CD4-positive, CD25-positive, alpha-beta regulatory T cell (primary cell): ENCODE measurements around the gene KCNIP3. TPM values are rescaled to one million over a fixed set of nuclear protein-coding genes. Genes with fewer than 3 reads are reported as not detected.
A peak's percentile ranks its signal among the peaks of the same experiment; 100 is the strongest.
"Not testable (repeated sequence)": the region's sequence is repeated elsewhere in the genome, so short reads cannot be mapped to it uniquely, and the experiment has no call there.

Experiments
- ATAC-seq, 2 donors: fragments of 150-1000 bp; cut with Tn5 transposase; one replicate each; pipeline ENCODE4 v1.10.0; 2021; ENCODE audit warnings: low read depth in 2 of 2, moderate number of reproducible peaks in 2 of 2, moderate library complexity in 1 of 2
- DNase-seq, 3 donors: peaks; one replicate each; pipeline versions ENCODE4 v3.0.0 to v3.0.0-alpha.2; 2012 to 2022; ENCODE audit warnings: mixed read lengths in 1 of 3
- H3K27ac ChIP-seq: one replicate; pipeline ENCODE4 v1.7.0; 2013; ENCODE audit warnings: mild to moderate bottlenecking, low read length; ENCODE audit not compliant: insufficient read depth, poor library complexity, severe bottlenecking
- H3K27me3 ChIP-seq: one replicate; pipeline ENCODE4 v1.7.0; 2013; ENCODE audit warnings: low read length; ENCODE audit not compliant: control insufficient read depth, insufficient read depth
- H3K36me3 ChIP-seq: one replicate; pipeline ENCODE4 v1.7.0; 2013; ENCODE audit warnings: mild to moderate bottlenecking, low read length, moderate library complexity; ENCODE audit not compliant: control insufficient read depth, insufficient read depth
- H3K4me1 ChIP-seq: 2 replicates; pipeline ENCODE4 v1.7.0; 2013; ENCODE audit warnings: mild to moderate bottlenecking, low read length; ENCODE audit not compliant: insufficient read depth, control insufficient read depth, poor library complexity, severe bottlenecking
- H3K4me3 ChIP-seq: one replicate; pipeline ENCODE4 v1.7.0; 2013; ENCODE audit warnings: low read depth, mild to moderate bottlenecking, low read length, moderate library complexity
- H3K9me3 ChIP-seq, 2 experiments: 1 replicate in 1 of 2; 2 replicates in 1 of 2; pipeline ENCODE4 v1.7.0; 2013; ENCODE audit warnings: low read length in 2 of 2, mild to moderate bottlenecking in 1 of 2, moderate library complexity in 1 of 2; ENCODE audit not compliant: control insufficient read depth in 2 of 2
- H3K27ac Mint-ChIP-seq, 3 donors: one replicate each; pipeline ENCODE4 v1.8.0; 2020 to 2022; ENCODE audit warnings: mild to moderate bottlenecking in 3 of 3, mixed read lengths in 3 of 3, moderate library complexity in 2 of 3
- H3K27me3 Mint-ChIP-seq: one replicate; pipeline ENCODE4 v1.8.0; 2022; ENCODE audit warnings: mild to moderate bottlenecking, mixed read lengths
- H3K36me3 Mint-ChIP-seq: one replicate; pipeline ENCODE4 v1.8.0; 2020; ENCODE audit warnings: mixed read lengths
- H3K4me1 Mint-ChIP-seq, 4 donors: one replicate each; pipeline ENCODE4 v1.8.0; 2020 to 2022; ENCODE audit warnings: mixed read lengths in 4 of 4, mild to moderate bottlenecking in 1 of 4
- H3K4me3 Mint-ChIP-seq, 4 donors: one replicate each; pipeline ENCODE4 v1.8.0; 2020 to 2022; ENCODE audit warnings: mild to moderate bottlenecking in 4 of 4, mixed read lengths in 4 of 4, moderate library complexity in 3 of 4
- H3K9me3 Mint-ChIP-seq, 7 donors: one replicate each; pipeline ENCODE4 v1.8.0; 2020 to 2022; ENCODE audit warnings: mixed read lengths in 7 of 7, mild to moderate bottlenecking in 3 of 7, moderate library complexity in 2 of 7
- polyA plus RNA-seq, 4 donors: library from polyadenylated mRNA; unstranded; fragments of 300-500 nt; fragmentation: Illumina TruSeq; gene quantifications; one replicate each; pipeline ENCODE4 v1.2.3, GENCODE V29; 2021
- total RNA-seq: library from RNA; stranded (reverse); gene quantifications from one replicate; pipeline ENCODE4 v1.2.3, GENCODE V29; 2022

KCNIP3 gene
- total and polyA plus RNA-seq, 5 donors from 2014 or later: not detected

DNA sequence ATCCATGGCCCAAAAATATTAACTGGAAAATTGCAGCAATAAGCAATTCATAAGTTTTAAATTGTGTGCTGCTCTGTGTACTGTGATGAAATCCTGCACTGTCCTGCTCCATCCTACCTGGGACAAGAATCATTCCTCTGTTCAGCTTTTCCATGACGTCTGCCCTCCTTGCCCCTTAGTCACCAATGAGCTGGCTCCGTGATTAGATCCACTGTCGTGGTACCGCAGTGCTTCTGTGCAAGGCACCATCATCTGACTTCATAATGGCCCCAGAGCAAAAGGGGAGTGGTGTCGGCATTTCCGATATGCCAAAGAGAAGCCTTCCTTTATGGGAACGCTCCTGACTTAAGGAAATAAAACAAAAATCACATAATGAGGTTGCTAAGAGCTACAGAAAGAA, 101.9 kb downstream of the KCNIP3 start:
- H3K4me1 Mint-ChIP-seq: peaks cover 7 to 30% (median 22%) of the 10 kb centered on the region in 4 donors
- no peak for DNase-seq
- H3K36me3 Mint-ChIP-seq: no peaks in the 10 kb centered on the region
- no peak overlapping the region for H3K27ac Mint-ChIP-seq
- no peak overlapping the region for H3K27ac ChIP-seq
- peaks cover 4% of the 10 kb centered on the region for H3K27me3 Mint-ChIP-seq
- H3K27me3 ChIP-seq: no peaks in the 10 kb centered on the region
- H3K4me3 Mint-ChIP-seq: peak overlapping the region in 1 of 4 donors; percentile 25
- ATAC-seq: no peak
- H3K4me1 ChIP-seq: peaks cover 19% of the 10 kb centered on the region
- no peaks in the 10 kb centered on the region for H3K36me3 ChIP-seq
- peaks cover 0 to 1% (median 0%) of the 10 kb centered on the region in 7 donors for H3K9me3 Mint-ChIP-seq
- no peaks in the 10 kb centered on the region for H3K9me3 ChIP-seq
- H3K4me3 ChIP-seq: no peak overlapping the region

DNA sequence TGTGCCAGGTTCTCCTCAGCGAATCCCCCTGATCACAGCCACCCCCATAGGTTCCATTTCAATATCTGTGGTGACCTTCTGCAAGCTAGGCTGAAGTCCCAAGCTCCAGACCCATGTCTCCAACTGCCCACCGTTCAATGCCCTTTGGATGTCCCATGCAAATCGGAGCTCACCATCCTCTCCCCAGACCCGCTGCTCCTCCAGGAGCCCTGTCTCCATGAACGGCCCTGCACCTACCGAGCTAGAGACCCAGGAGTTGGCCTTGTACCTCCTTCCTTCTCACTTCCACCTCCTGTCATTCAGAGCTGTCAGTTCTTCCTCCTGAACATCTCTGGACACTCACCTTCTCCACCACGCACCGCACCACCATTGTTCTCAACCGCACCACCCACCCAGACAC, 104.3 kb downstream of the KCNIP3 start:
- no peaks in the 10 kb centered on the region for H3K27me3 ChIP-seq
- peaks cover 11 to 36% (median 22%) of the 10 kb centered on the region in 4 donors for H3K4me1 Mint-ChIP-seq
- H3K9me3 ChIP-seq: no peaks in the 10 kb centered on the region
- no peaks in the 10 kb centered on the region for H3K36me3 ChIP-seq
- H3K27ac ChIP-seq: no peak overlapping the region
- peaks cover 0 to 1% (median 0%) of the 10 kb centered on the region in 7 donors for H3K9me3 Mint-ChIP-seq
- H3K4me3 Mint-ChIP-seq: peak overlapping the region; percentile 95 to 99 (median 98)
- no peak for ATAC-seq
- H3K27ac Mint-ChIP-seq: peak overlapping the region in 2 of 3 donors; percentile 97
- no peaks in the 10 kb centered on the region for H3K27me3 Mint-ChIP-seq
- no peak for DNase-seq
- no peaks in the 10 kb centered on the region for H3K36me3 Mint-ChIP-seq
- H3K4me3 ChIP-seq: peak overlapping the region; percentile 67
- peaks cover 19% of the 10 kb centered on the region for H3K4me1 ChIP-seq

DNA sequence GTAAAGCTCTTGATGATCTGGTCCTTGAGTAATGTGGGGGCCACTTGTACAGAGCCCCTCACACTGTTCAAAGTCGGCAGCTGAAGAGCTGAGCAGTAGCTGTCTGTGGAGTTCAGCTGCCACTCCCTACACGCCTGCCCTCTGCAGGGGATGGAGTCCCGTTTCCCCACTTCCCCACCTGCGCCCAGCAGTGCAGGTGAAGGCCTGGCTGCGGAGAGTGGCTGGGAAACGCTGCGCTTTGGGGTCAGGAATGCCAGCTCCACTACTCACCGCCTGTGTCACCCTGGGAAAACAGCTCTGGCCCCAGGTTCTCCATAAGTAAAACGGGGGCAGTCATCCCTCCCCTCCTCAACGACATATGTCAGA, 104.8 kb downstream of the KCNIP3 start:
- not testable (repeated sequence) for H3K9me3 ChIP-seq, H3K36me3 ChIP-seq, H3K27me3 Mint-ChIP-seq, H3K27me3 ChIP-seq, H3K9me3 Mint-ChIP-seq, H3K36me3 Mint-ChIP-seq
- Mint-ChIP-seq H3K27ac (peak overlapping the region; percentile 93 to 97 (median 97)), H3K4me3 (peak overlapping the region; percentile 95 to 99 (median 98)), H3K4me1 (peaks cover 12 to 36% (median 22%) of the 10 kb centered on the region in 4 donors)
- Histone ChIP-seq H3K4me3 (peak overlapping the region; percentile 67), H3K4me1 (peaks cover 19% of the 10 kb centered on the region), H3K27ac (peak overlapping the region; percentile 14)
- DNase-seq (peak in 1 of 3 donors; percentile 20), ATAC-seq (peak; percentile 6 to 7)

DNA sequence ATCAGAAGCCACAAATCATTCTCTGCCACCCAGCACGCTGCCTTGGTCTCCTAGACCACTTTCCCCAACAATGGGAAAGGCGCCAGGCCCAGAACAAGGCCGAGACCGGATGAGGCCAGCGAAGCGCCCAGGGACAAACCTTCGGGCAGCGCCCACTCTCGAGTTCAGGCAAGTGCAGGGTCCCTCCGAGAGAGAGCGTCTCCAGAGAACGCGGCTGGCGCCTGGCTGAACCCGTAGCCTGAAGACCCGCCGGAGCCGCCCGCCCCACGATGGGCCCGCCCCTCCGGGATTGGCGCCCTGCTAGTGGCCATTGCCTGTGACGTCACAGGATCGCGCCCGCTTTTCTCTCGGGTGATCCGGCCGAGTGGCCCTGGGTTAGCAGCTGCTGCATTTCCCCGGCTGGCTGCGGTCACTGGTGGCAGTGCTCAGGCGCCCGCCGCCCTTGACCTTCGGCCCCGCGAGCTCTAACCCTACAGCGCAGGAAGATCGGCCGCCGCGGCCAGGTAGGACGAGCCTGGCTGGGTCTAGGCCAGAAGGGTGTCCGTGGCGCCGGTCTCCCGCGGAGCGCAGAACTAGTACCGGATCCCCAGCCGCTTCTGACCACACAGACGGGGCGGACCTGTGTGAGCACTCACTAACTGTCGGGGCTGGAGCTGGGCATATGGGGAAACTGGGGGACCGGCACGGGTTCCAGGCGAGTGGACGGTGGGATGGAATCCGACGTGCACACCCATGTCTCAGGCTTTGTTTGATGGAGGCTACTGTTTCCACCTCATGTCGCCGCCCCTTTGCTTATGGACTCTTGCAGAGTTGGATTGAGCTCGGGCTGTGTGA, 105.4 kb downstream of the KCNIP3 start, which contains the start of gene FAHD2A:
TSS of gene FAHD2A (plus strand) at position 339 of the 834 bp plus-strand sequence. CDS start 2,851 bp downstream, outside the sequence.
- no peaks in the 10 kb centered on the region for H3K9me3 Mint-ChIP-seq
- DNase-seq (peak; percentile 89 to 93 (median 91)), ATAC-seq (peak; percentile 92)
- peak within 1 kb of the TSS; percentile 93 to 97 (median 97) for H3K27ac Mint-ChIP-seq
- H3K4me1 Mint-ChIP-seq: peaks cover 12 to 36% (median 24%) of the 10 kb centered on the region in 4 donors
- peaks cover 3% of the 10 kb centered on the region for H3K36me3 Mint-ChIP-seq
- H3K27me3 Mint-ChIP-seq: no peaks in the 10 kb centered on the region
- peaks cover 19% of the 10 kb centered on the region for H3K4me1 ChIP-seq
- peak within 1 kb of the TSS; percentile 95 to 99 (median 98) for H3K4me3 Mint-ChIP-seq
- peaks cover under 1% of the 10 kb centered on the region for H3K36me3 ChIP-seq
- peak within 1 kb of the TSS; percentile 84 for H3K4me3 ChIP-seq
- peak within 1 kb of the TSS; percentile 65 for H3K27ac ChIP-seq
- H3K27me3 ChIP-seq: no peaks in the 10 kb centered on the region
- no peaks in the 10 kb centered on the region for H3K9me3 ChIP-seq

DNA sequence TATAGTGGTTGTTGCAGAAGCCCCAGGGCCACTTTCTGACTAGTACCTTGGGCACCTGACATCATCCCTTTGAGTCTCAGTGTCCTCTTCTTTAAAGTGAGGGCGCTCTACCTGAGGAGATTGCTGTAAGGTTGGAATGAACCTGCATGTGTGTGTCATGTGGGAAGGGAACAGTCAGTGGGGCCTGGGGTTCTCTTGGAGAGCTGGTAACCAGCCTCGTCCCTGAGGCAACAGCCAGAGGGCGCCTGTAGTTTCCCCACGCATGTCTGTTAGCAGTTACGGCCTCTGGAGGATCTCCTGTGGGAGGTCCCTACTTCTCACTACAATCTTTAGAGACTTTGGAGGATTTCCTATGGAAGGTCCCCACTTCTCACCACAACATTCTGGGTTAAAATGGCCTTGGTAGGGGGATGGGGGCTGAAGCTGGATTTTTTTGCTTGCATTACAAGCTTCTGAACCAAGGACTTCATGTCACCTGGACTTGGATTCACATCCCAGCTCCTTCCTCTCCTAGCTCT, 106.1 kb downstream of the KCNIP3 start:
- peak overlapping the region; percentile 95 to 99 (median 98) for H3K4me3 Mint-ChIP-seq
- H3K9me3 Mint-ChIP-seq, H3K36me3 Mint-ChIP-seq, H3K36me3 ChIP-seq, H3K27me3 Mint-ChIP-seq, H3K9me3 ChIP-seq, H3K27me3 ChIP-seq: not testable (repeated sequence)
- peaks cover 19% of the 10 kb centered on the region for H3K4me1 ChIP-seq
- peaks cover 12 to 36% (median 22%) of the 10 kb centered on the region in 4 donors for H3K4me1 Mint-ChIP-seq
- DNase-seq (peak in 2 of 3 donors; percentile 26 to 43), ATAC-seq (peak; percentile 1 to 8)
- H3K4me3 ChIP-seq: peak overlapping the region; percentile 84
- peak overlapping the region; percentile 65 for H3K27ac ChIP-seq
- H3K27ac Mint-ChIP-seq: peak overlapping the region; percentile 93 to 97 (median 97)

DNA sequence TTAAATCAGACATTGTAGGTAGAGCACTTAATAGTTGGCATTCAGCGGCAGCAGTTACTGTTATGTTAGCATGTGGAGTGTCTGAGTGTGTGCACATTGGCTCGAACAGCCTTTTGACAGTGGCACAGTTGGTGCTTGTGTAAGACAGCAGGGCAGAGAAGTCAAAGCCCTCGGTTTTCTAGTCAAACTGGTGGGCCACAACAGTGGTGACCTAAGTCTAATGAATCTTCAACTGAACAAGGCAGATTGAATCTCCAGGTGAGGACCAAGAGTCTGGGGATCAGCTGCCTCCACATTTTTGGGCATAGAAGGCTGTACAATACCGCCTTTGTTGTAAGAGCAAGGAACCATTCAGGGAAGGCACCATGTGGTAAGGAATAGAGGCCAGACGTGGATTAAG, 106.7 kb downstream of the KCNIP3 start:
- H3K9me3 Mint-ChIP-seq, ATAC-seq, H3K27ac ChIP-seq, H3K27me3 Mint-ChIP-seq, H3K27me3 ChIP-seq, H3K36me3 ChIP-seq, H3K9me3 ChIP-seq, DNase-seq: not testable (repeated sequence)
- Mint-ChIP-seq H3K4me1 (peaks cover 12 to 36% (median 22%) of the 10 kb centered on the region in 4 donors), H3K36me3 (peaks cover 11% of the 10 kb centered on the region), H3K27ac (peak overlapping the region in 2 of 3 donors; percentile 97), H3K4me3 (peak overlapping the region; percentile 95 to 99 (median 98))
- peaks cover 19% of the 10 kb centered on the region for H3K4me1 ChIP-seq
- peak overlapping the region; percentile 84 for H3K4me3 ChIP-seq

DNA sequence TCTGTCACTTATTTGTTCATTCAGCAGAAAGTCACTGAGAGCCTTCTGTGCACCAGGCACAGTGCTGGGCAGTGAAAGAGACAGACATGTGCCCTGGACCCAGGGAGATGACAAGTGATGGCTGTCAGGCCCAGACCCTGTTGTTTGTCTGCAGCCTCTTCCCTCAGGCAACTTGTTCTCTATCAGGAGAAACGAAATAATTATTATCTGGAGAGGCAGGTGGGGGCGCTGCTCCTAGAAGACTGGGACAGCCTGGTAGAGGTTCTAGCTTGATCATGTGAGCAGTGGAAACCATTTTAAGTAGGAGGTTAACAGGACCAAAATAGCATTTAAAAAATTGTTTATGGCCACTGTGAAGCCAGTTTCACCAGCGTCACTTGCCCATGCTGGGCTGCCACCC, 107.5 kb downstream of the KCNIP3 start:
- DNase-seq, H3K9me3 ChIP-seq, H3K27me3 Mint-ChIP-seq, H3K4me3 ChIP-seq, H3K27ac Mint-ChIP-seq, H3K9me3 Mint-ChIP-seq, H3K27me3 ChIP-seq, ATAC-seq, H3K27ac ChIP-seq, H3K36me3 ChIP-seq: not testable (repeated sequence)
- Mint-ChIP-seq H3K4me1 (peaks cover 12 to 36% (median 27%) of the 10 kb centered on the region in 4 donors), H3K36me3 (peaks cover 17% of the 10 kb centered on the region), H3K4me3 (peak overlapping the region in 3 of 4 donors; percentile 50 to 95 (median 63))
- peaks cover 19% of the 10 kb centered on the region for H3K4me1 ChIP-seq
